Coronary artery (tissue), 2 donors: Measurements from ENCODE around the gene IGLL1.
"Not testable (repeated sequence)": the region's sequence is repeated elsewhere in the genome, so short reads cannot be mapped to it uniquely, and the experiment has no call there.

ENCODE experiments used
- DNase-seq: peaks from one replicate; pipeline ENCODE4 v3.0.0-alpha.2; 2017; ENCODE audit warnings: low spot score
- H3K27ac ChIP-seq, 2 donors: fragments of 200-600 bp; sonication (generic); one replicate each; pipeline ENCODE4 v1.5.1; 2016 to 2019
- H3K4me3 ChIP-seq: fragments of 200-600 bp; sonication (generic); 2 replicates; pipeline ENCODE4 v1.5.1; 2016; ENCODE audit warnings: mild to moderate bottlenecking, moderate library complexity
- CTCF ChIP-seq: fragments of 200-600 bp; sonication (generic); IDR thresholded peaks from one replicate; pipeline ENCODE4 v1.5.1; 2019; ENCODE audit warnings: antibody characterized with exemption

Gene IGLL1

DNA sequence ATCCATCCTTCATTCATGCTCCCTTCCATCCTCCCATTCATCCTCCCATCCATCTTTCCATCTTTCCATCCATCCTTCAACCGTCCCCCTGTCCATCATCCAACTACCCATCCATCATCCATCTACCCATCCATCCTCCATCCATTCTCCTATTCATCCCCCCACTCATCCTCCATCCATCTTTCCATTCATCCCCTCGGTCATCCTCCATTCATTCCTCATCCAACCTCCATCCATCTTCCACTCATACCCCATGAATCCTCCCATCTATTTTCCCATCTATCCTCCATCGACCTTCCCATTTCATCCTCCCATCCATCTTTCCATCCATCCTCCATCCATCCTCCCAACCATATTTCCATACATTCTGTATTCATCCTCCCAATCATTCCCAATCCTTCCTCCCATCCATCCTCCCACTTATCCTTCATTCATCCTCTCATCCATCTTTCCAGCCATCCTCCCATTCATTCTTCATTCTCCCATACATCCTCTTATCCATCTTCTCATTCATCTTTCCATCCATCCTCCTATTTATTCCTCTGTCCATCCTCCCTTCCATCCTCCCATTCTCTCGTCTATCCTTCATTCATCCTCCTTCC, 29.9 kb downstream of the IGLL1 start:
- no peak overlapping the region for H3K4me3 ChIP-seq
- no peak overlapping the region for H3K27ac ChIP-seq
- no peak for DNase-seq
- no peak for TF ChIP-seq CTCF

DNA sequence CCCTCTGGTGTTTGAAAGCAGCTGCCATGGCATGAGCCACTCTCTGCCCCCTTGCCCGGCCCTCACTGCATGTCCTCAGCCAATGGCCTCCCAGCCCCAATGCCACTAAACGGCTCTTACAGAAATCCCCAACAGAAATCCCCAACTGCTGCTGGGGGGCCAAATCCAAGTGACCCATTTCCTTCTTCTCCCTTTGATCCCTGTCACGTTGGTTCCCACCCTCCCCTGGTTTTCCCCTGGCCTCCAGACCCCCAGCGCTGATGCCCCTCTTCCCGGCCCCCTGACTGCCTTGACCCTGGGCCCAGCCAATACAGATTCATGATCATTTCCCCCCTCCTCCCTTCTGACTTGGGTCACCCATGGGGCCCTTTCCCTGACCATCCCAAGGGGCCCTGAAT, 30.9 kb downstream of the IGLL1 start:
- H3K27ac ChIP-seq, result no peak overlapping the region
- no peak for DNase-seq
- no peak overlapping the region for H3K4me3 ChIP-seq
- TF ChIP-seq CTCF, result no peak

DNA sequence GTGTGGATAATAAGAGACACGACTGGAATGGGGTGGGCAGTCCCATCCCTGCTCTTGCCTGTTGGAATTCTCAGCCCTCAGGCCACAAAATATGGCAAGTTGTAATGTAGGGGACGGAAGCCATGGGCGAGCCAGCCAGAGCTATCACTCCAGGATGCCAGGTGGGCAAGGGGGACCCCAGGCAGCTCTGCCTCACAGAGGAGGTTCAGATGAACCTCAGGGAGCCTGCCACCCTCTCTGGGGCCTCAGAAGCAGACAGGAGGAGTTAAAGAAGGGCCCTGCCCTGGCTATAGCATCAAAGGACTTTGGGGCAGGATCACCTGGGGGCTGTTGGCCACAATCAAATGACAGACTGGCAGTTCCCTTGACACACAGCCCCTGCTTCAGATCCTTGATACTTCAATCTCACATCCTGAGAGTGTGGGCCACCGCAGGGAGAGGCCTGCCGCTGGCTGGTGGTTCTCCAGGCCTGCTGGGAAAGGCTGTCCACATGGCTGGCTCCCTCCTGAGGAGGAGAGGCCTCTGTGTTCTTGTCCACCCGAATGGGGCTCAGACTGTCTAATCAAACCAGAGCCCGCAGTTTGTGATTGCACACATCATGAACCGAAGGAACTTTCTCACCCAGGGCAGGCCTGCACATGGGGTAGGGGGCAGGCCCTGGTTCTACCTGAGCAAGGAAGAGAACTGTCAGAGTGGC, 31.4 kb downstream of the IGLL1 start:
- no peak for TF ChIP-seq CTCF
- no peak overlapping the region for H3K4me3 ChIP-seq
- no peak for DNase-seq
- H3K27ac ChIP-seq, result no peak overlapping the region

DNA sequence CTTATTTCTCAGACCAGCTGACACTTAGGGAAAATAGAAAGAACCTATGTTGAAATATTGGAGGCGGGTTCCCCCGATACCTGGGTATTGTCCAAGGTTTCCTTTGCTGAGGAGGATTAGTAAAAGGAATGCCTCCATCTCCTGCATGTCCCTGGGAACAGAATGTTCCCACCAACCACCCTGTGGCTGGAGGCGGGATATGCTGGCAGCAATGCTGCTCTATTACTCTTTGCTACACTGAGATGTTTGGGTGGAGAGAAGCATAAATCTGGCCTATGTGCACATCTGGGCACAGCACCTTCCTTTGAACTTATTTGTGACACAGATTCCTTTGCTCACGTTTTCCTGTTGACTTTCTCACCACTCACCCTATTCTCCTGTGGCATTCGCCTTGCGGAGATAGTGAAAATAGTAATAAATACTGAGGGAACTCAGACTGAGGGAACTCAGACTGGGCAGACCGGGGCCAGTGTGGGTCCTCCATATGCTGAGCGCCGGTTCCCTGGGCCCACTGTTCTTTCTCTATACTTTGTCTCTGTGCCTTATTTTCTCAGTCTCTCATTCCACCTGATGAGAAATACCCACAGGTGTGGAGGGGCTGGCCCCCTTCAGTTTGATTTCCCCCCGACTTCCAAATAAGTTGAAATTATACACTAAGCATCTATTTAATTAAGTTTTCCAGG, 32.1 kb downstream of the IGLL1 start:
- TF ChIP-seq CTCF, result no peak
- no peak for DNase-seq
- no peak overlapping the region for H3K4me3 ChIP-seq
- no peak overlapping the region for H3K27ac ChIP-seq

- not testable (repeated sequence) for H3K27ac ChIP-seq, DNase-seq, H3K4me3 ChIP-seq
Observed at GRCh38 chr22:23547382-23547781, 32.7 kb downstream of the IGLL1 start.

DNA sequence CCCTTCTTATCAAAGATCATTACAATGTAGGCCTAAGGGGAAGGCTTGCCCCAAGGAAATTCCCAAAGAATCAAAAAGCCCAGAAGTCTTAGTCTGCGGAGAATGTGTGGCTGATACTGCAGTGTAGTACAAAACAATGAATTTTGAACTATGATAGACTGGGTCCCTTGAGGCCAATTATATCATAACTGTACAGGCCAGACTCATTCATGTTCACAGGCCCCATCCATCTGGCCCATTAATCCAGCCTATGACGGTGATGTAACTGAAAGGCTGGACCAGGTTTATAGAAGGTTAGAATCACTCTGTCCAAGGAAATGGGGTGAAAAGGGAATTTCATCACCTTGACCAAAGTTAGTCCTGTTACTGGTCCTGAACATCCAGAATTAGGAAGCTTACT, 35.2 kb downstream of the IGLL1 start:
- TF ChIP-seq CTCF, result no peak
- no peak overlapping the region for H3K27ac ChIP-seq
- H3K4me3 ChIP-seq, result no peak overlapping the region
- no peak for DNase-seq

GRCh38 chr22:23543506-23544000, 36.5 kb downstream of the IGLL1 start:
- H3K27ac ChIP-seq, DNase-seq: not testable (repeated sequence)

DNA sequence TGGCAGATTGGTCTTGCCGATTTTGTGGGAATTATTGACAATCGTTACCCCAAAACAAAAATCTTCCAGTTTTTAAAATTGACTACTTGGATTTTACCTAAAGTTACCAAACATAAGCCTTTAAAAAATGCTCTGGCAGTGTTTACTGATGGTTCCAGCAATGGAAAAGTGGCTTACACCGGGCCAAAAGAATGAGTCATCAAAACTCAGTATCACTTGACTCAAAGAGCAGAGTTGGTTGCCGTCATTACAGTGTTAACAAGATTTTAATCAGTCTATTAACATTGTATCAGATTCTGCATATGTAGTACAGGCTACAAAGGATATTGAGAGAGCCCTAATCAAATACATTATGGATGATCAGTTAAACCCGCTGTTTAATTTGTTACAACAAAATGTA, 37.2 kb downstream of the IGLL1 start:
- TF ChIP-seq CTCF, result no peak
- no peak for DNase-seq

More at GRCh38 chr22:23543506-23544000, 36.5 kb downstream of the IGLL1 start:
- H3K4me3 ChIP-seq, result not testable (repeated sequence)

GRCh38 chr22:23542391-23542790, 37.7 kb downstream of the IGLL1 start:
- not testable (repeated sequence) for H3K27ac ChIP-seq, H3K4me3 ChIP-seq, DNase-seq

More for the DNA sequence above, 37.2 kb downstream of the IGLL1 start:
- H3K27ac ChIP-seq, result no peak overlapping the region
- no peak overlapping the region for H3K4me3 ChIP-seq
